ENCODE results near the gene COX8A.
"Not testable (repeated sequence)": the region's sequence is repeated elsewhere in the genome, so short reads cannot be mapped to it uniquely, and the experiment has no call there.

COX8A gene

GRCh38 chr11:63970902-63971301 lies 3.5 kb upstream of the COX8A start:
- no peak for DNase-seq

GRCh38 chr11:63973912-63974258 lies 535 bp upstream of the COX8A start:
- DNase-seq, result not testable (repeated sequence)

GRCh38 chr11:63978551-63979239 lies 4.3 kb downstream of the COX8A start:
- DNase-seq, result no peak

- DNase-seq, result no peak
These were observed 5.0 kb downstream of the COX8A start for GRCh38 chr11:63979426-63979825.

- peak; percentile 34 for DNase-seq
These were observed 11.4 kb downstream of the COX8A start for GRCh38 chr11:63985812-63986155.

GRCh38 chr11:63986156-63986931 lies 11.9 kb downstream of the COX8A start, which contains the start of gene OTUB1:
Gene OTUB1, plus strand, starts transcription at chr11:63986438. Its CDS starts 19 bp downstream, at chr11:63986457.
- peak; percentile 84 for DNase-seq

- no peak for DNase-seq
These were observed 12.6 kb downstream of the COX8A start for GRCh38 chr11:63986932-63987513.

- DNase-seq, result no peak
These were observed 17.1 kb downstream of the COX8A start for GRCh38 chr11:63991558-63991957.

- DNase-seq, result no peak
These were observed 18.7 kb downstream of the COX8A start for GRCh38 chr11:63993100-63993499.

- no peak for DNase-seq
These were observed 19.6 kb downstream of the COX8A start for GRCh38 chr11:63993993-63994392.

GRCh38 chr11:63996512-63996911 lies 22.1 kb downstream of the COX8A start:
- DNase-seq, result no peak

GRCh38 chr11:63997104-63997700 lies 22.8 kb downstream of the COX8A start:
- no peak for DNase-seq

- no peak for DNase-seq
These were observed 23.4 kb downstream of the COX8A start for GRCh38 chr11:63997801-63998337.

- DNase-seq, result no peak
These were observed 24.3 kb downstream of the COX8A start for GRCh38 chr11:63998558-63999348.

- peak; percentile 46 for DNase-seq
These were observed 25.1 kb downstream of the COX8A start for GRCh38 chr11:63999349-64000025.

- peak; percentile 63 for DNase-seq
These were observed 25.8 kb downstream of the COX8A start for GRCh38 chr11:64000026-64000739.

GRCh38 chr11:64000740-64001483 lies 26.5 kb downstream of the COX8A start:
- DNase-seq, result no peak

- no peak for DNase-seq
These were observed 27.3 kb downstream of the COX8A start for GRCh38 chr11:64001484-64002420.

Data from effector CD8-positive, alpha-beta T cell (primary cell).